GM12891 (cell line): ENCODE measurements around the gene BOD1L1.

Source experiments
- POLR2A ChIP-seq: IDR thresholded peaks from 2 replicates; pipeline ENCODE4 v1.6.1; 2011; ENCODE audit warnings: low read depth, low read length, control low read depth
- POLR2AphosphoS5 ChIP-seq: IDR thresholded peaks from 2 replicates; pipeline ENCODE4 v1.6.1; 2011; ENCODE audit warnings: low read depth, low read length, control low read depth
- SPI1 ChIP-seq: IDR thresholded peaks from 2 replicates; pipeline ENCODE4 v1.6.1; 2011; ENCODE audit warnings: low read depth, low read length, control low read depth
- TAF1 ChIP-seq: IDR thresholded peaks from 2 replicates; pipeline ENCODE4 v1.6.1; 2011; ENCODE audit warnings: low read depth, low read length, control low read depth

DNA sequence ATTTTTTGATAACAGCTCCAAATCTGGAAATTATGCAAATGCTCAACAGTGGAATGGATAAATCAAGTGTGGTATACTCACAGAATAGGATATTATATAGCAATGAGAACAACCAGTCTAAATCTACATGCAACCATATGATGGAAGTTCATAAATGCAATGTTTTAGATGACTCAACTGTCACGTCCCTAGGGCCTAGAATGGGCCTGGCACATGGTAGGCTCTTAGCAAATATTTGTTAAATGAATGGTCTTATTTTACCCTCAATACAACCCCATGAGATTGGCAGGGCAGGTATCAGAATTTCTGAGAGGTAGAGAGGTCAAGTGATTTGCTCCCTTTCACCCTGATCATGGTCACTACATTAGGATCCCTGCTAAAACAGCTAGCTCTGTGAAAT lies 68.6 kb downstream of the BOD1L1 start:
- TF ChIP-seq POLR2A = no peak
- TF ChIP-seq POLR2AphosphoS5 = no peak
- no peak for TF ChIP-seq TAF1
- no peak for TF ChIP-seq SPI1
